ENCODE results near the gene OOSP3.

- TF ChIP-seq CTCF (IDR thresholded peaks at IDR 0.05) (no peak), POLR2AphosphoS5 (IDR thresholded peaks at IDR 0.05; ENCODE audit: low read depth, low read length) (no peak), SIN3A (IDR thresholded peaks at IDR 0.05; ENCODE audit: borderline replicate concordance, low read depth, low read length) (no peak), REST (IDR thresholded peaks at IDR 0.05; ENCODE audit: low read depth, low read length) (no peak), EZH2phosphoT487 (IDR thresholded peaks at IDR 0.05; ENCODE audit: borderline replicate concordance, low read depth) (no peak), EP300 (IDR thresholded peaks at IDR 0.05; ENCODE audit: borderline replicate concordance in 1 of 2, low read depth in 1 of 2, low read length in 1 of 2) (no peak), ZBTB33 (IDR thresholded peaks at IDR 0.05; ENCODE audit: borderline replicate concordance, low read depth) (no peak), TCF12 (IDR thresholded peaks at IDR 0.05) (no peak)
Observed at GRCh38 chr11:59879567-59879966, 985 bp downstream of the OOSP3 start.
